ENCODE results near the gene NBAS. TPM values are rescaled to one million over a fixed set of nuclear protein-coding genes. Genes with fewer than 3 reads are reported as not detected.

The NBAS gene
- total RNA-seq, 1 experiment from 2014 or later = 32.5 TPM

DNA sequence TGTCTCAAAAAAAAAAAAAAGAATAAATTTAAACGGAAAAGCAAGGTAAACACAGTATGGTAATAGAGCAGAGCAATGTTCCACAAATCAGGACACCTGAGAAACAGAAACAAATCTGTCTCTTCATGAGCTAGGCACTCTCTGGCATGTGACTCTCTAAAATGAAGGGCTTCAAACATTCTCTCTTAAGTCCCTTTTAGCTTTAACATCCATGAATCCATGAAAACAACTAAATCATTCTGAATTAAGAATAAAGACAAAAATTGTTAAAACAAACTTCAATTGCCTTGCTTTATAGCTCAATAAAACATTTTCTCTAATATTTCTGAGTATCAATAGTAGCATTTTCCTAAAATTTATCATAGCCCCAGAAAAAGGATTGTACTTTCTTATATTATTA lies 132.1 kb downstream of the NBAS start:
- no peak overlapping the region for H3K9ac ChIP-seq (ENCODE audit: extremely low read depth, insufficient read length, low read length)
- Mint-ChIP-seq H3K27ac (no peak overlapping the region), H3K36me3 (ENCODE audit: insufficient read depth in 1 of 3, low read depth in 3 of 3) (peaks cover 0 to 1% (median 0%) of the 10 kb centered on the region in 3 experiments; a peak in 1 of 7 replicates), H3K4me1 (peaks cover 7 to 13% of the 10 kb centered on the region in 2 experiments), H3K27me3 (ENCODE audit: low read depth) (no peaks in the 10 kb centered on the region), H3K4me3 (no peak overlapping the region), H3K9me3 (no peaks in the 10 kb centered on the region)
- no peak overlapping the region for H3K27ac ChIP-seq (ENCODE audit: insufficient read length, low read depth, low read length)
- H2AFZ ChIP-seq (ENCODE audit: low read length) = no peak overlapping the region
- no peak overlapping the region for H4K5ac ChIP-seq (ENCODE audit: insufficient read length, low read depth, low read length)
- no peaks in the 10 kb centered on the region for H3K79me1 ChIP-seq (ENCODE audit: insufficient read depth, low read depth, low read length, poor library complexity, severe bottlenecking)
- TF ChIP-seq, protein P1, sequence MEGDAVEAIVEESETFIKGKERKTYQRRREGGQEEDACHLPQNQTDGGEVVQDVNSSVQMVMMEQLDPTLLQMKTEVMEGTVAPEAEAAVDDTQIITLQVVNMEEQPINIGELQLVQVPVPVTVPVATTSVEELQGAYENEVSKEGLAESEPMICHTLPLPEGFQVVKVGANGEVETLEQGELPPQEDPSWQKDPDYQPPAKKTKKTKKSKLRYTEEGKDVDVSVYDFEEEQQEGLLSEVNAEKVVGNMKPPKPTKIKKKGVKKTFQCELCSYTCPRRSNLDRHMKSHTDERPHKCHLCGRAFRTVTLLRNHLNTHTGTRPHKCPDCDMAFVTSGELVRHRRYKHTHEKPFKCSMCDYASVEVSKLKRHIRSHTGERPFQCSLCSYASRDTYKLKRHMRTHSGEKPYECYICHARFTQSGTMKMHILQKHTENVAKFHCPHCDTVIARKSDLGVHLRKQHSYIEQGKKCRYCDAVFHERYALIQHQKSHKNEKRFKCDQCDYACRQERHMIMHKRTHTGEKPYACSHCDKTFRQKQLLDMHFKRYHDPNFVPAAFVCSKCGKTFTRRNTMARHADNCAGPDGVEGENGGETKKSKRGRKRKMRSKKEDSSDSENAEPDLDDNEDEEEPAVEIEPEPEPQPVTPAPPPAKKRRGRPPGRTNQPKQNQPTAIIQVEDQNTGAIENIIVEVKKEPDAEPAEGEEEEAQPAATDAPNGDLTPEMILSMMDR (conservative IDR thresholded peaks at IDR 0.05) = no peak
- H3K4ac ChIP-seq (ENCODE audit: low read depth, low read length) = no peak overlapping the region
- no CpG with 5 or more reads among the region's 1 CpG for WGBS (ENCODE audit: extremely low coverage, insufficient read length, low lambda C conversion rate)
- H2BK12ac ChIP-seq (ENCODE audit: insufficient read length, low read depth, low read length) = no peak overlapping the region
- H2BK5ac ChIP-seq (ENCODE audit: insufficient read length, low read length) = no peak overlapping the region
- no peaks in the 10 kb centered on the region; the same call in 1 of the 2 replicates for H3K4me1 ChIP-seq (ENCODE audit: insufficient read depth, low read length)
- no peaks in the 10 kb centered on the region for H3K23me2 ChIP-seq (ENCODE audit: insufficient read length, low read depth, low read length, poor library complexity, severe bottlenecking)
- H3K18ac ChIP-seq (ENCODE audit: insufficient read length, low read depth, low read length) = no peak overlapping the region
- H3K14ac ChIP-seq (ENCODE audit: insufficient read depth, low read length) = no peak overlapping the region
- H3K79me2 ChIP-seq (ENCODE audit: insufficient read depth, low read length) = no peaks in the 10 kb centered on the region
- H3T11ph ChIP-seq (ENCODE audit: low read length) = no peak overlapping the region
- no peak overlapping the region for H2BK20ac ChIP-seq (ENCODE audit: low read depth, low read length, poor library complexity, severe bottlenecking)
- H2BK120ac ChIP-seq (ENCODE audit: low read depth, low read length, poor library complexity, severe bottlenecking) = no peak overlapping the region
- no peak overlapping the region for H3K4me2 ChIP-seq (ENCODE audit: insufficient read depth, insufficient read length, low read length)
- no peaks in the 10 kb centered on the region for H3K27me3 ChIP-seq (ENCODE audit: insufficient read depth, low read length)
- H4K8ac ChIP-seq (replicated peaks; ENCODE audit: insufficient read length, low read depth, low read length) = no peak overlapping the region
- H3K9me3 ChIP-seq (ENCODE audit: control insufficient read depth, low read depth, low read length) = no peaks in the 10 kb centered on the region
- no peak overlapping the region for H4K91ac ChIP-seq (ENCODE audit: insufficient read length, low read depth, low read length)
- H2BK15ac ChIP-seq (ENCODE audit: low read depth, low read length) = no peak overlapping the region
- H2AK5ac ChIP-seq (ENCODE audit: insufficient read length, low read length) = no peak overlapping the region
- DNase-seq = no peak
- no peaks in the 10 kb centered on the region for H4K20me1 ChIP-seq (ENCODE audit: control insufficient read depth, insufficient read depth, insufficient read length)
- H3K23ac ChIP-seq (ENCODE audit: insufficient read length, low read depth, low read length) = no peak overlapping the region
- no peak overlapping the region for H3K56ac ChIP-seq (ENCODE audit: insufficient read length, low read depth, low read length)
